ENCODE results near the gene PRSS33.

GRCh38 chr16:2736476-2737237 is 50.7 kb downstream of the PRSS33 start:
- TF ChIP-seq, protein P1, sequence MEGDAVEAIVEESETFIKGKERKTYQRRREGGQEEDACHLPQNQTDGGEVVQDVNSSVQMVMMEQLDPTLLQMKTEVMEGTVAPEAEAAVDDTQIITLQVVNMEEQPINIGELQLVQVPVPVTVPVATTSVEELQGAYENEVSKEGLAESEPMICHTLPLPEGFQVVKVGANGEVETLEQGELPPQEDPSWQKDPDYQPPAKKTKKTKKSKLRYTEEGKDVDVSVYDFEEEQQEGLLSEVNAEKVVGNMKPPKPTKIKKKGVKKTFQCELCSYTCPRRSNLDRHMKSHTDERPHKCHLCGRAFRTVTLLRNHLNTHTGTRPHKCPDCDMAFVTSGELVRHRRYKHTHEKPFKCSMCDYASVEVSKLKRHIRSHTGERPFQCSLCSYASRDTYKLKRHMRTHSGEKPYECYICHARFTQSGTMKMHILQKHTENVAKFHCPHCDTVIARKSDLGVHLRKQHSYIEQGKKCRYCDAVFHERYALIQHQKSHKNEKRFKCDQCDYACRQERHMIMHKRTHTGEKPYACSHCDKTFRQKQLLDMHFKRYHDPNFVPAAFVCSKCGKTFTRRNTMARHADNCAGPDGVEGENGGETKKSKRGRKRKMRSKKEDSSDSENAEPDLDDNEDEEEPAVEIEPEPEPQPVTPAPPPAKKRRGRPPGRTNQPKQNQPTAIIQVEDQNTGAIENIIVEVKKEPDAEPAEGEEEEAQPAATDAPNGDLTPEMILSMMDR (IDR thresholded peaks at IDR 0.05), result no peak
- TF ChIP-seq POLR2AphosphoS5 (IDR thresholded peaks at IDR 0.05), result no peak
